IMR-90 (cell line): Measurements from ENCODE around the gene IL17REL.

Experiments used
- CTCF ChIP-seq: conservative IDR thresholded peaks from 2 replicates; pipeline ENCODE4 v1.5.1; 2012; ENCODE audit warnings: mild to moderate bottlenecking, low read depth, low read length, improper control_type of control experiment
- FOS ChIP-seq: fragments of 150-350 bp; IDR thresholded peaks from 2 replicates; pipeline ENCODE4 v1.6.1; 2016; ENCODE audit warnings: low read depth, low read length
- MXI1 ChIP-seq: IDR thresholded peaks from 2 replicates; pipeline ENCODE4 v1.6.1; 2012; ENCODE audit warnings: low read depth, mild to moderate bottlenecking, low read length, moderate library complexity, borderline replicate concordance
- POLR2A ChIP-seq: IDR thresholded peaks from 2 replicates; pipeline ENCODE4 v1.6.1; 2012; ENCODE audit warnings: mild to moderate bottlenecking, low read depth, low read length
- RAD21 ChIP-seq: IDR thresholded peaks from 2 replicates; pipeline ENCODE4 v1.6.1; 2012; ENCODE audit warnings: low read length, improper control_type of control experiment
- SMC3 ChIP-seq: fragments of 150-350 bp; IDR thresholded peaks from 2 replicates; pipeline ENCODE4 v1.6.1; 2016; ENCODE audit warnings: low read depth, mild to moderate bottlenecking, antibody characterized with exemption, low read length, moderate library complexity

GRCh38 chr22:49995361-49996118 is 17.0 kb downstream of the IL17REL start:
- TF ChIP-seq POLR2A: no peak
- TF ChIP-seq CTCF: no peak
- no peak for TF ChIP-seq FOS
- TF ChIP-seq RAD21: no peak
- no peak for TF ChIP-seq SMC3
- TF ChIP-seq MXI1: no peak
